Neural progenitor cell (in vitro differentiated cells): ENCODE results near the gene NIPAL1. TPM values are rescaled to one million over a fixed set of nuclear protein-coding genes. Genes with fewer than 3 reads are reported as not detected.

Source experiments
- DNase-seq: peaks from one replicate; pipeline ENCODE4 v3.0.0-alpha.2; 2016; ENCODE audit warnings: low spot score
- H2AFZ ChIP-seq: fragments of 200-600 bp; sonication (generic); replicated peaks from 2 replicates; pipeline ENCODE4 v1.6.1; 2016; ENCODE audit warnings: antibody characterized with exemption
- H3F3A ChIP-seq: fragments of 200-600 bp; sonication (generic); 2 replicates; pipeline ENCODE4 v1.6.1; 2016; ENCODE audit warnings: antibody characterized with exemption, low read depth
- H3K27ac ChIP-seq: fragments of 200-600 bp; sonication (generic); 2 replicates; pipeline ENCODE4 v1.5.1; 2016; ENCODE audit warnings: mild to moderate bottlenecking
- H3K27me3 ChIP-seq: fragments of 200-600 bp; sonication (generic); 2 replicates; pipeline ENCODE4 v1.6.1; 2016; ENCODE audit warnings: mild to moderate bottlenecking, moderate library complexity
- H3K36me3 ChIP-seq: fragments of 200-600 bp; sonication (generic); 2 replicates; pipeline ENCODE4 v1.5.1; 2016
- H3K4me1 ChIP-seq: fragments of 200-600 bp; sonication (generic); 2 replicates; pipeline ENCODE4 v1.6.1; 2016; ENCODE audit warnings: mixed run types
- H3K4me2 ChIP-seq: fragments of 200-600 bp; sonication (generic); 2 replicates; pipeline ENCODE4 v1.6.1; 2016
- H3K4me3 ChIP-seq: fragments of 200-600 bp; sonication (generic); 2 replicates; pipeline ENCODE4 v1.5.1; 2016
- H3K79me2 ChIP-seq: fragments of 200-600 bp; sonication (generic); 2 replicates; pipeline ENCODE4 v1.6.1; 2016; ENCODE audit warnings: low read depth
- H3K9ac ChIP-seq: fragments of 200-600 bp; sonication (generic); 2 replicates; pipeline ENCODE4 v1.6.1; 2016
- H3K9me3 ChIP-seq: fragments of 200-600 bp; sonication (generic); 2 replicates; pipeline ENCODE4 v1.5.1; 2016; ENCODE audit warnings: low read depth
- H4K20me1 ChIP-seq: fragments of 200-600 bp; sonication (generic); 2 replicates; pipeline ENCODE4 v1.6.1; 2016; ENCODE audit warnings: low read depth
- H3K27ac Mint-ChIP-seq: 3 replicates; pipeline ENCODE4 v1.8.0; 2021; ENCODE audit warnings: mixed read lengths
- H3K27me3 Mint-ChIP-seq: 2 replicates; pipeline ENCODE4 v1.8.0; 2022; ENCODE audit warnings: low read depth, mild to moderate bottlenecking, inconsistent platforms, moderate library complexity, mixed read lengths; ENCODE audit not compliant: insufficient read depth
- H3K36me3 Mint-ChIP-seq: 3 replicates; pipeline ENCODE4 v1.8.0; 2021; ENCODE audit warnings: mixed read lengths
- H3K4me1 Mint-ChIP-seq: 3 replicates; pipeline ENCODE4 v1.8.0; 2021; ENCODE audit warnings: mixed read lengths
- H3K4me3 Mint-ChIP-seq: 3 replicates; pipeline ENCODE4 v1.8.0; 2021; ENCODE audit warnings: mild to moderate bottlenecking, moderate library complexity, mixed read lengths
- H3K9me3 Mint-ChIP-seq: 3 replicates; pipeline ENCODE4 v1.8.0; 2020; ENCODE audit warnings: mixed read lengths
- CTCF ChIP-seq: fragments of 200-600 bp; sonication (generic); IDR thresholded peaks from 2 replicates; pipeline ENCODE4 v1.5.1; 2017; ENCODE audit warnings: antibody characterized with exemption, mild to moderate bottlenecking
- EZH2 ChIP-seq: fragments of 200-600 bp; sonication (generic); IDR thresholded peaks from 2 replicates; pipeline ENCODE4 v1.6.1; 2017; ENCODE audit warnings: antibody characterized with exemption, mild to moderate bottlenecking, moderate library complexity
- EZH2phosphoT487 ChIP-seq: fragments of 200-600 bp; sonication (generic); IDR thresholded peaks from 2 replicates; pipeline ENCODE4 v1.6.1; 2017; ENCODE audit warnings: antibody characterized with exemption
- total RNA-seq: library from RNA; depleted of rRNA; stranded (reverse); fragments of >200 nt; gene quantifications from 2 replicates; pipeline ENCODE4 v1.2.3, GENCODE V29; 2015; ENCODE audit warnings: low replicate concordance

The NIPAL1 gene
- total RNA-seq, 1 donor from 2014 or later, result 1.2 TPM

- Mint-ChIP-seq H3K27me3 (no peaks in the 10 kb centered on the region), H3K4me1 (no peaks in the 10 kb centered on the region), H3K36me3 (no peaks in the 10 kb centered on the region), H3K27ac (no peak overlapping the region), H3K9me3 (no peaks in the 10 kb centered on the region), H3K4me3 (no peak overlapping the region)
- H3K4me1 ChIP-seq, result no peaks in the 10 kb centered on the region
- no peaks in the 10 kb centered on the region for H3K79me2 ChIP-seq
- H3K9ac ChIP-seq, result no peak overlapping the region
- no peak overlapping the region for H3K4me3 ChIP-seq
- no peak for DNase-seq
- no peak overlapping the region for H3K27ac ChIP-seq
- H4K20me1 ChIP-seq, result no peaks in the 10 kb centered on the region
- no peaks in the 10 kb centered on the region for H3F3A ChIP-seq
- H2AFZ ChIP-seq, result no peak overlapping the region
- TF ChIP-seq CTCF (no peak), EZH2phosphoT487 (no peak), EZH2 (no peak)
- no peaks in the 10 kb centered on the region for H3K9me3 ChIP-seq
- H3K36me3 ChIP-seq, result no peaks in the 10 kb centered on the region
- H3K27me3 ChIP-seq, result no peaks in the 10 kb centered on the region
- no peak overlapping the region for H3K4me2 ChIP-seq
Measured at GRCh38 chr4:48074657-48075056, 58.1 kb downstream of the NIPAL1 start.

- Mint-ChIP-seq H3K27ac (no peak overlapping the region), H3K9me3 (no peaks in the 10 kb centered on the region), H3K36me3 (no peaks in the 10 kb centered on the region), H3K27me3 (no peaks in the 10 kb centered on the region), H3K4me3 (no peak overlapping the region), H3K4me1 (no peaks in the 10 kb centered on the region)
- no peaks in the 10 kb centered on the region for H3F3A ChIP-seq
- no peak for TF ChIP-seq CTCF
- TF ChIP-seq EZH2phosphoT487, result no peak
- TF ChIP-seq EZH2, result no peak
- H2AFZ ChIP-seq, result no peak overlapping the region
- H3K4me2 ChIP-seq, result no peak overlapping the region
- H3K9me3 ChIP-seq, result no peaks in the 10 kb centered on the region
- H3K9ac ChIP-seq, result no peak overlapping the region
- H3K27ac ChIP-seq, result no peak overlapping the region
- no peaks in the 10 kb centered on the region for H3K4me1 ChIP-seq
- no peak overlapping the region for H3K4me3 ChIP-seq
- no peaks in the 10 kb centered on the region for H4K20me1 ChIP-seq
- DNase-seq, result no peak
- no peaks in the 10 kb centered on the region for H3K36me3 ChIP-seq
- H3K79me2 ChIP-seq, result no peaks in the 10 kb centered on the region
- no peaks in the 10 kb centered on the region for H3K27me3 ChIP-seq
Measured at GRCh38 chr4:48078425-48078824, 61.9 kb downstream of the NIPAL1 start.

- DNase-seq, result no peak
- Histone ChIP-seq H2AFZ (no peak overlapping the region), H3K27ac (no peak overlapping the region), H3K4me3 (no peak overlapping the region), H3K4me1 (no peaks in the 10 kb centered on the region), H3K9me3 (no peaks in the 10 kb centered on the region), H3F3A (no peaks in the 10 kb centered on the region), H4K20me1 (no peaks in the 10 kb centered on the region), H3K36me3 (no peaks in the 10 kb centered on the region), H3K27me3 (no peaks in the 10 kb centered on the region), H3K4me2 (no peak overlapping the region), H3K79me2 (no peaks in the 10 kb centered on the region), H3K9ac (no peak overlapping the region)
- no peaks in the 10 kb centered on the region for H3K27me3 Mint-ChIP-seq
- no peaks in the 10 kb centered on the region for H3K4me1 Mint-ChIP-seq
- no peaks in the 10 kb centered on the region for H3K9me3 Mint-ChIP-seq
- no peak overlapping the region for H3K27ac Mint-ChIP-seq
- TF ChIP-seq EZH2 (no peak), EZH2phosphoT487 (no peak), CTCF (no peak)
- H3K4me3 Mint-ChIP-seq, result no peak overlapping the region
- H3K36me3 Mint-ChIP-seq, result no peaks in the 10 kb centered on the region
Measured at GRCh38 chr4:48078862-48079655, 62.5 kb downstream of the NIPAL1 start.
